HEK293 (cell line): ENCODE results near the gene C5orf63.

Experiments used
- CTCF ChIA-PET: fragments of 350-600 bp; formaldehyde crosslinking; extraction: SDS; loops from one replicate; lab custom pipeline; 2021; ENCODE audit warnings: antibody characterized with exemption; lab: Yijun Ruan, JAX
- POLR2A ChIA-PET: fragments of 300-600 bp; formaldehyde crosslinking; extraction: SDS; loops from one replicate; lab custom pipeline; 2020; ENCODE audit warnings: antibody characterized with exemption, inconsistent platforms; lab: Yijun Ruan, JAX
- H3K27ac ChIP-seq: fragments of 200-500 bp; sonication (Bioruptor generic); 2 replicates; pipeline ENCODE4 v1.5.1; 2014; ENCODE audit warnings: low read depth, low read length, control low read depth, inconsistent platforms; ENCODE audit errors: extremely low read depth
- H3K36me3 ChIP-seq, 2 experiments: fragments of 200-500 bp in 1 of 2; sonication (Bioruptor generic) in 1 of 2; 1 replicate in 1 of 2; 2 replicates in 1 of 2; pipeline ENCODE4 v1.5.1; 2014 to 2017; ENCODE audit warnings: inconsistent platforms in 2 of 2, low read length in 2 of 2; ENCODE audit not compliant: control insufficient read depth in 2 of 2, insufficient read depth in 1 of 2
- H3K4me1 ChIP-seq: fragments of 200-500 bp; sonication (Bioruptor generic); 2 replicates; pipeline ENCODE4 v1.5.1; 2014; ENCODE audit warnings: mild to moderate bottlenecking, low read length, inconsistent platforms; ENCODE audit not compliant: control insufficient read depth, insufficient read depth
- H3K4me3 ChIP-seq: 2 replicates; pipeline ENCODE4 v1.5.1; 2011; ENCODE audit warnings: low read depth, mild to moderate bottlenecking, control low read depth, low read length, moderate library complexity
- H3K9me3 ChIP-seq: fragments of 200-500 bp; sonication (Bioruptor generic); 2 replicates; pipeline ENCODE4 v1.5.1; 2014; ENCODE audit warnings: low read depth, low read length, inconsistent platforms; ENCODE audit not compliant: control insufficient read depth, insufficient read depth
- ATF2 ChIP-seq: fragments of 450-650 bp; formaldehyde crosslinking; IDR thresholded peaks from 2 replicates; pipeline ENCODE4 v1.5.1; 2016; ENCODE audit warnings: missing biosample characterization, missing genetic modification characterization, low read depth
- KLF1 ChIP-seq: fragments of 450-650 bp; formaldehyde crosslinking; IDR thresholded peaks from 2 replicates; pipeline ENCODE4 v1.5.1; 2016; ENCODE audit warnings: missing biosample characterization, missing genetic modification characterization
- MYNN ChIP-seq: fragments of 450-650 bp; formaldehyde crosslinking; IDR thresholded peaks from 2 replicates; pipeline ENCODE4 v1.5.1; 2016; ENCODE audit warnings: missing biosample characterization, missing genetic modification characterization, borderline replicate concordance
- PRDM1 ChIP-seq: fragments of 450-650 bp; formaldehyde crosslinking; IDR thresholded peaks from 2 replicates; pipeline ENCODE4; 2016; ENCODE audit warnings: missing biosample characterization, missing genetic modification characterization
- RBAK ChIP-seq: fragments of 450-650 bp; formaldehyde crosslinking; IDR thresholded peaks from 2 replicates; pipeline ENCODE4 v1.5.1; 2016; ENCODE audit warnings: missing biosample characterization, missing genetic modification characterization
- SP2 ChIP-seq: fragments of 450-650 bp; formaldehyde crosslinking; IDR thresholded peaks from 2 replicates; pipeline ENCODE4 v1.5.1; 2016; ENCODE audit warnings: missing biosample characterization, missing genetic modification characterization
- TRIM28 ChIP-seq: IDR thresholded peaks from 2 replicates; pipeline ENCODE4 v1.6.1; 2011; ENCODE audit warnings: low read length, control low read depth, borderline replicate concordance
- ZBTB44 ChIP-seq: fragments of 450-650 bp; IDR thresholded peaks from 2 replicates; pipeline ENCODE4 v1.5.1; 2018; ENCODE audit warnings: missing biosample characterization, mild to moderate bottlenecking, missing genetic modification characterization
- ZBTB8A ChIP-seq: fragments of 450-650 bp; formaldehyde crosslinking; IDR thresholded peaks from 2 replicates; pipeline ENCODE4 v1.5.1; 2016; ENCODE audit warnings: missing biosample characterization, missing genetic modification characterization
- ZNF112 ChIP-seq: fragments of 450-650 bp; formaldehyde crosslinking; IDR thresholded peaks from 2 replicates; pipeline ENCODE4 v1.5.0; 2017; ENCODE audit warnings: missing biosample characterization, missing genetic modification characterization
- ZNF138 ChIP-seq: fragments of 450-650 bp; formaldehyde crosslinking; IDR thresholded peaks from 2 replicates; pipeline ENCODE4 v1.5.1; 2016; ENCODE audit warnings: missing biosample characterization, missing genetic modification characterization, borderline replicate concordance
- ZNF155 ChIP-seq: fragments of 450-650 bp; formaldehyde crosslinking; IDR thresholded peaks from 2 replicates; pipeline ENCODE4 v1.5.1; 2016; ENCODE audit warnings: missing biosample characterization, missing genetic modification characterization
- ZNF211 ChIP-seq: fragments of 450-650 bp; formaldehyde crosslinking; IDR thresholded peaks from 2 replicates; pipeline ENCODE4 v1.5.1; 2016; ENCODE audit warnings: low read depth, missing biosample characterization, missing genetic modification characterization
- ZNF324 ChIP-seq: fragments of 450-650 bp; formaldehyde crosslinking; IDR thresholded peaks from 2 replicates; pipeline ENCODE4 v1.5.1; 2016; ENCODE audit warnings: missing biosample characterization, missing genetic modification characterization
- ZNF362 ChIP-seq: fragments of 450-650 bp; formaldehyde crosslinking; IDR thresholded peaks from 2 replicates; pipeline ENCODE4 v1.5.1; 2016; ENCODE audit warnings: missing biosample characterization, missing genetic modification characterization
- ZNF366 ChIP-seq: fragments of 450-650 bp; formaldehyde crosslinking; conservative IDR thresholded peaks from 2 replicates; pipeline ENCODE4 v1.5.1; 2016; ENCODE audit warnings: missing biosample characterization, missing genetic modification characterization
- ZNF394 ChIP-seq: fragments of 450-650 bp; formaldehyde crosslinking; IDR thresholded peaks from 2 replicates; pipeline ENCODE4 v1.5.1; 2016; ENCODE audit warnings: missing biosample characterization, missing genetic modification characterization, mild to moderate bottlenecking, moderate library complexity, borderline replicate concordance
- ZNF600 ChIP-seq: fragments of 450-650 bp; formaldehyde crosslinking; IDR thresholded peaks from 2 replicates; pipeline ENCODE4 v1.5.1; 2016; ENCODE audit warnings: missing biosample characterization, missing genetic modification characterization
- ZNF610 ChIP-seq: fragments of 450-650 bp; formaldehyde crosslinking; IDR thresholded peaks from 2 replicates; pipeline ENCODE4 v1.5.1; 2016; ENCODE audit warnings: missing biosample characterization, missing genetic modification characterization, borderline replicate concordance
- ZNF747 ChIP-seq: fragments of 450-650 bp; formaldehyde crosslinking; IDR thresholded peaks from 2 replicates; pipeline ENCODE4 v1.5.1; 2016; ENCODE audit warnings: missing biosample characterization, missing genetic modification characterization
- ZNF792 ChIP-seq: fragments of 450-650 bp; formaldehyde crosslinking; IDR thresholded peaks from 2 replicates; pipeline ENCODE4 v1.5.1; 2016; ENCODE audit warnings: missing biosample characterization, missing genetic modification characterization
- ZNF830 ChIP-seq: fragments of 450-650 bp; IDR thresholded peaks from 2 replicates; pipeline ENCODE4 v1.5.0; 2018; ENCODE audit warnings: missing biosample characterization, missing genetic modification characterization, low read depth, mild to moderate bottlenecking, moderate library complexity
- ZSCAN18 ChIP-seq: fragments of 450-650 bp; formaldehyde crosslinking; IDR thresholded peaks from 2 replicates; pipeline ENCODE4 v1.5.1; 2016; ENCODE audit warnings: missing biosample characterization, missing genetic modification characterization
- ZSCAN5A ChIP-seq: fragments of 450-650 bp; formaldehyde crosslinking; IDR thresholded peaks from 2 replicates; pipeline ENCODE4 v1.5.1; 2016; ENCODE audit warnings: missing biosample characterization, missing genetic modification characterization

Gene C5orf63

GRCh38 chr5:127013407-127013806 lies 59.9 kb downstream of the C5orf63 start (continued):
- no peak for TF ChIP-seq ATF2 (tag by site-specific recombination)
- TF ChIP-seq KLF1 (tag by site-specific recombination), result no peak

- H3K9me3 ChIP-seq, result no peaks in the 10 kb centered on the region
- H3K27ac ChIP-seq, result no peak overlapping the region
- TF ChIP-seq ZNF610 (tag by site-specific recombination), result no peak
- no peak for TF ChIP-seq RBAK (tag by site-specific recombination)
- no peak for TF ChIP-seq ZSCAN5A
- TF ChIP-seq ZNF362 (tag by site-specific recombination), result no peak
- no peak for TF ChIP-seq TRIM28
- no peak for TF ChIP-seq ZNF600 (tag by site-specific recombination)
- peak; percentile 40; the same call in 1 of the 2 replicates for TF ChIP-seq PRDM1 (tag by site-specific recombination)
- no peak for TF ChIP-seq ZSCAN18 (tag by site-specific recombination)
- no peak for TF ChIP-seq ZNF211 (tag by site-specific recombination)
- 0 out of 2 replicates have a peak, but pooled peaks cover 2% of the 10 kb centered on the region for H3K4me1 ChIP-seq
- H3K4me3 ChIP-seq, result no peak overlapping the region
- CTCF ChIA-PET, result no interaction called here
- no peaks in the 10 kb centered on the region for H3K36me3 ChIP-seq
- POLR2A ChIA-PET, result no interaction called here
These were observed 60.4 kb downstream of the C5orf63 start for GRCh38 chr5:127012916-127013315.

GRCh38 chr5:127011961-127012644 lies 61.2 kb downstream of the C5orf63 start:
- no peak overlapping the region for H3K27ac ChIP-seq
- no peak overlapping the region for H3K4me3 ChIP-seq
- 0 out of 2 replicates have a peak, but pooled peaks cover 2% of the 10 kb centered on the region for H3K4me1 ChIP-seq
- no peaks in the 10 kb centered on the region for H3K9me3 ChIP-seq
- CTCF ChIA-PET, result interaction anchor here (0.6 kb wide), 1 partner anchor 35 kb away, joined by 3 read pairs; no protein-coding TSS in a partner anchor
- POLR2A ChIA-PET, result no interaction called here
- H3K36me3 ChIP-seq, result no peaks in the 10 kb centered on the region
- no peak for TF ChIP-seq ZNF747 (tag by site-specific recombination)
- TF ChIP-seq SP2, result no peak
- no peak for TF ChIP-seq ZNF792 (tag by site-specific recombination)
- no peak for TF ChIP-seq ZBTB8A
- TF ChIP-seq ZNF394, result no peak
- TF ChIP-seq ZNF112 (tag by site-specific recombination), result no peak
- no peak for TF ChIP-seq ZNF366 (tag by site-specific recombination)
- no peak for TF ChIP-seq TRIM28
- TF ChIP-seq ZNF155, result no peak
- no peak for TF ChIP-seq MYNN (tag by site-specific recombination)
- TF ChIP-seq ZNF324 (tag by site-specific recombination), result no peak
- TF ChIP-seq ZBTB44, result no peak
- TF ChIP-seq ZNF138 (tag by site-specific recombination), result no peak
- no peak for TF ChIP-seq ZNF830
